Calu3 (cell line): ENCODE data around the gene ATPAF2. TPM values are rescaled to one million over a fixed set of nuclear protein-coding genes. Genes with fewer than 3 reads are reported as not detected.

Source experiments
- BruUV-seq: library from RNA; stranded (reverse); fragments of 400-500 nt; replicated peaks from 2 replicates; lab custom pipeline; 2021; lab: Mats Ljungman, UMichigan
- CTCF ChIA-PET: fragments of 300-600 bp; sonication (Branson Sonifier 250); formaldehyde crosslinking; loops from one replicate; lab custom pipeline; 2022; ENCODE audit warnings: antibody characterized with exemption; lab: Charles Lee
- DNase-seq: peaks from one replicate; pipeline ENCODE4 v3.0.0; 2022
- H3K27ac Mint-ChIP-seq: one replicate; pipeline ENCODE4 v1.8.0; 2022; ENCODE audit warnings: mixed read lengths; ENCODE audit not compliant: unreplicated experiment
- H3K27me3 Mint-ChIP-seq: one replicate; pipeline ENCODE4 v1.8.0; 2022; ENCODE audit warnings: mixed read lengths; ENCODE audit not compliant: unreplicated experiment
- H3K36me3 Mint-ChIP-seq: one replicate; pipeline ENCODE4 v1.8.0; 2022; ENCODE audit warnings: mild to moderate bottlenecking, moderate library complexity, mixed read lengths; ENCODE audit not compliant: insufficient read depth, unreplicated experiment
- H3K4me1 Mint-ChIP-seq: one replicate; pipeline ENCODE4 v1.8.0; 2022; ENCODE audit warnings: mild to moderate bottlenecking, low read depth, mixed read lengths; ENCODE audit not compliant: unreplicated experiment
- H3K4me3 Mint-ChIP-seq: one replicate; pipeline ENCODE4 v1.8.0; 2022; ENCODE audit warnings: mild to moderate bottlenecking, low read depth, moderate library complexity, mixed read lengths; ENCODE audit not compliant: unreplicated experiment
- H3K9me3 Mint-ChIP-seq: one replicate; pipeline ENCODE4 v1.8.0; 2022; ENCODE audit warnings: low read depth, mixed read lengths; ENCODE audit not compliant: unreplicated experiment
- intact Hi-C: fragments of 100-400 bp; cut with micrococcal nuclease; formaldehyde crosslinking; loops from one replicate; pipeline ENCODE4 v1.10.0; 2022; ENCODE audit not compliant: unreplicated experiment
- total RNA-seq: library from RNA; stranded (reverse); gene quantifications from 2 replicates; pipeline ENCODE4 v1.2.3, GENCODE V29; 2022
- TF ChIP-seq, protein P1 (sequence below): fragments of 200-600 bp; IDR thresholded peaks from one replicate; pipeline ENCODE4 v1.8.0; 2022; ENCODE audit warnings: antibody characterized with exemption; ENCODE audit not compliant: unreplicated experiment

Gene ATPAF2
- total RNA-seq, 1 experiment from 2014 or later, result 17.7 TPM

GRCh38 chr17:18069101-18069500 lies 30.1 kb upstream of the ATPAF2 start:
- DNase-seq, result no peak
- H3K4me3 Mint-ChIP-seq, result no peak overlapping the region
- no peak overlapping the region for H3K27ac Mint-ChIP-seq

DNA sequence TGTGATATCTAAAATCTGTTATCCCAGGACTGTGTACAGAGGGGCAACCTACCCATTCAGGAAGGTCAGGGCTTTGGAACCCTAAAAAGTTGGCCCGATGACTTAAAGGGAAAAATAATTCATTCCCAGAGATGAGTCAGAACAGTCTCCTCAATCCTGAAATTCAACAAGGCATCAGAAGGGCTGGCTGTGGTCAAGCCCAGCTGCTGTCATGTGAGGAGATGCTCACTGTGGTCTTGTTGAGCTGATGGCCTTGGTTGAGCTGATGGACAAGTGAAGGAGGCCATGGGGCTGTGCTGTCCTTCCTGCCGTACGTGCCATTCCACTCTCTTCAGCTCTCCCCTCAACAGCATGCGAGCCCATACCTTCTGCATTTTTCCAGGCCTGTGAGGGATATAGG lies 27.9 kb upstream of the ATPAF2 start:
- BruUV-seq, result no TSS peak
- TF ChIP-seq, protein P1, sequence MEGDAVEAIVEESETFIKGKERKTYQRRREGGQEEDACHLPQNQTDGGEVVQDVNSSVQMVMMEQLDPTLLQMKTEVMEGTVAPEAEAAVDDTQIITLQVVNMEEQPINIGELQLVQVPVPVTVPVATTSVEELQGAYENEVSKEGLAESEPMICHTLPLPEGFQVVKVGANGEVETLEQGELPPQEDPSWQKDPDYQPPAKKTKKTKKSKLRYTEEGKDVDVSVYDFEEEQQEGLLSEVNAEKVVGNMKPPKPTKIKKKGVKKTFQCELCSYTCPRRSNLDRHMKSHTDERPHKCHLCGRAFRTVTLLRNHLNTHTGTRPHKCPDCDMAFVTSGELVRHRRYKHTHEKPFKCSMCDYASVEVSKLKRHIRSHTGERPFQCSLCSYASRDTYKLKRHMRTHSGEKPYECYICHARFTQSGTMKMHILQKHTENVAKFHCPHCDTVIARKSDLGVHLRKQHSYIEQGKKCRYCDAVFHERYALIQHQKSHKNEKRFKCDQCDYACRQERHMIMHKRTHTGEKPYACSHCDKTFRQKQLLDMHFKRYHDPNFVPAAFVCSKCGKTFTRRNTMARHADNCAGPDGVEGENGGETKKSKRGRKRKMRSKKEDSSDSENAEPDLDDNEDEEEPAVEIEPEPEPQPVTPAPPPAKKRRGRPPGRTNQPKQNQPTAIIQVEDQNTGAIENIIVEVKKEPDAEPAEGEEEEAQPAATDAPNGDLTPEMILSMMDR, result no peak
- H3K9me3 Mint-ChIP-seq, result no peaks in the 10 kb centered on the region
- H3K4me1 Mint-ChIP-seq, result no peaks in the 10 kb centered on the region
- CTCF ChIA-PET, result no interaction called here
- H3K27me3 Mint-ChIP-seq, result no peaks in the 10 kb centered on the region
- H3K36me3 Mint-ChIP-seq, result no peaks in the 10 kb centered on the region
- no peak for DNase-seq
- no peak overlapping the region for H3K4me3 Mint-ChIP-seq
- no peak overlapping the region for H3K27ac Mint-ChIP-seq
- intact Hi-C loops, result no loop called here

More at GRCh38 chr17:18069101-18069500, 30.1 kb upstream of the ATPAF2 start:
- H3K4me1 Mint-ChIP-seq, result no peaks in the 10 kb centered on the region
- TF ChIP-seq, protein P1, result no peak
- intact Hi-C loops, result no loop called here
- CTCF ChIA-PET, result no interaction called here
- H3K36me3 Mint-ChIP-seq, result no peaks in the 10 kb centered on the region
- H3K27me3 Mint-ChIP-seq, result no peaks in the 10 kb centered on the region
- H3K9me3 Mint-ChIP-seq, result no peaks in the 10 kb centered on the region
- BruUV-seq, result no TSS peak

- BruUV-seq, result no TSS peak
- H3K4me3 Mint-ChIP-seq, result no peak overlapping the region
- intact Hi-C loops, result no loop called here
- H3K27me3 Mint-ChIP-seq, result no peaks in the 10 kb centered on the region
- no peaks in the 10 kb centered on the region for H3K36me3 Mint-ChIP-seq
- H3K9me3 Mint-ChIP-seq, result no peaks in the 10 kb centered on the region
- TF ChIP-seq, protein P1, result no peak
- H3K4me1 Mint-ChIP-seq, result no peaks in the 10 kb centered on the region
- CTCF ChIA-PET, result no interaction called here
- DNase-seq, result no peak
- H3K27ac Mint-ChIP-seq, result no peak overlapping the region
Measured at GRCh38 chr17:18065546-18065945, 26.6 kb upstream of the ATPAF2 start.

DNA sequence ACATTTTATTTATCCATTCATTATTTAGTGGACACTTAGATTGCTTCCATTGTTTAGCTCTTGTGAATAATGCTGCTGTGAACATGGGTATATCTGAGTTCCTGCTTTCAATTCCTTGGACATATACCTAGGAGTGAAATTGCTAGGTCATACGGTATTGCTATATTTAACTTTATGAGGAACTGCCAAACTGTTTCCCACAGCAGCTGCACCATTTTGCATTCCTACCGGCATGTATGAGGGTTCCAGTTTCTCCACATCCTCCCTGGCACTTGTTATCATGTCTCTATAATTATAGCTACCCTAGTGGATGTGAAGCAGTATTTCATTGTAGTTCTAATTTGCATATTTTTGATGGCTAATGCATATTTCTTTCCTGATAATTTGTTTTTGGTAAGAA lies 25.1 kb upstream of the ATPAF2 start:
- no peak overlapping the region for H3K4me3 Mint-ChIP-seq
- no peaks in the 10 kb centered on the region for H3K4me1 Mint-ChIP-seq
- H3K27ac Mint-ChIP-seq, result no peak overlapping the region
- DNase-seq, result no peak
- no peaks in the 10 kb centered on the region for H3K9me3 Mint-ChIP-seq
- TF ChIP-seq, protein P1, result no peak
- CTCF ChIA-PET, result no interaction called here
- no TSS peak for BruUV-seq
- no peaks in the 10 kb centered on the region for H3K36me3 Mint-ChIP-seq
- intact Hi-C loops, result no loop called here
- H3K27me3 Mint-ChIP-seq, result no peaks in the 10 kb centered on the region
